ENCODE measurements around the gene CHEK1. TPM values are rescaled to one million over a fixed set of nuclear protein-coding genes. Genes with fewer than 3 reads are reported as not detected.

The CHEK1 gene
- total RNA-seq, 1 donor from 2014 or later = 9.4 TPM

- Histone ChIP-seq H3K27me3 (ENCODE audit: control insufficient read depth in 3 of 3, insufficient read depth in 3 of 3, low read length in 3 of 3) (no peaks in the 10 kb centered on the region), H3K4me3 (ENCODE audit: low read length in 3 of 3) (peak within 1 kb of the TSS; percentile 98 to 99 (median 99)), H3K9ac (ENCODE audit: low read depth in 1 of 3, low read length in 3 of 3) (peak within 1 kb of the TSS; percentile 98 to 100 (median 99)), H3K36me3 (ENCODE audit: control insufficient read depth in 3 of 3, insufficient read depth in 3 of 3, low read length in 3 of 3) (peaks cover 3 to 8% (median 3%) of the 10 kb centered on the region in 3 donors), H3K4me1 (ENCODE audit: control insufficient read depth in 3 of 3, insufficient read depth in 3 of 3, low read length in 3 of 3) (peaks cover 13 to 30% (median 20%) of the 10 kb centered on the region in 3 donors), H3K27ac (ENCODE audit: low read depth, low read length) (peak within 1 kb of the TSS; percentile 100), H3K9me3 (ENCODE audit: control insufficient read depth in 3 of 3, low read length in 3 of 3) (no peaks in the 10 kb centered on the region)
These were observed 32.5 kb upstream of the CHEK1 start, which contains the start of gene STT3A for GRCh38 chr11:125592305-125593113. TSS of gene STT3A (plus strand) at chr11:125592852. CDS start at chr11:125595916, 3,064 bp downstream.

- Histone ChIP-seq H3K27ac (ENCODE audit: low read depth, low read length) (peak overlapping the region; percentile 80), H3K4me1 (ENCODE audit: control insufficient read depth in 3 of 3, insufficient read depth in 3 of 3, low read length in 3 of 3) (peaks cover 13 to 30% (median 20%) of the 10 kb centered on the region in 3 donors), H3K9ac (ENCODE audit: low read depth in 1 of 3, low read length in 3 of 3) (peak overlapping the region; percentile 90 to 93 (median 92)), H3K4me3 (ENCODE audit: low read length in 3 of 3) (peak overlapping the region; percentile 98 to 99 (median 98)), H3K9me3 (ENCODE audit: control insufficient read depth in 3 of 3, low read length in 3 of 3) (no peaks in the 10 kb centered on the region), H3K36me3 (ENCODE audit: control insufficient read depth in 3 of 3, insufficient read depth in 3 of 3, low read length in 3 of 3) (peaks cover 3 to 8% (median 5%) of the 10 kb centered on the region in 3 donors), H3K27me3 (ENCODE audit: control insufficient read depth in 3 of 3, insufficient read depth in 3 of 3, low read length in 3 of 3) (no peaks in the 10 kb centered on the region)
These were observed 31.7 kb upstream of the CHEK1 start for GRCh38 chr11:125593114-125593820.

GRCh38 chr11:125594958-125595357 is 30.0 kb upstream of the CHEK1 start:
- no peak overlapping the region for H3K4me3 ChIP-seq (ENCODE audit: low read length in 3 of 3)
- H3K27me3 ChIP-seq (ENCODE audit: control insufficient read depth in 3 of 3, insufficient read depth in 3 of 3, low read length in 3 of 3) = no peaks in the 10 kb centered on the region
- peaks cover 13 to 30% (median 20%) of the 10 kb centered on the region in 3 donors for H3K4me1 ChIP-seq (ENCODE audit: control insufficient read depth in 3 of 3, insufficient read depth in 3 of 3, low read length in 3 of 3)
- H3K9me3 ChIP-seq (ENCODE audit: control insufficient read depth in 3 of 3, low read length in 3 of 3) = no peaks in the 10 kb centered on the region
- peaks cover 5 to 15% (median 15%) of the 10 kb centered on the region in 3 donors for H3K36me3 ChIP-seq (ENCODE audit: control insufficient read depth in 3 of 3, insufficient read depth in 3 of 3, low read length in 3 of 3)
- H3K27ac ChIP-seq (ENCODE audit: low read depth, low read length) = no peak overlapping the region
- no peak overlapping the region for H3K9ac ChIP-seq (ENCODE audit: low read depth in 1 of 3, low read length in 3 of 3)

GRCh38 chr11:125600663-125601062 is 24.3 kb upstream of the CHEK1 start:
- Histone ChIP-seq H3K4me3 (ENCODE audit: low read length in 3 of 3) (no peak overlapping the region), H3K36me3 (ENCODE audit: control insufficient read depth in 3 of 3, insufficient read depth in 3 of 3, low read length in 3 of 3) (peaks cover 35 to 60% (median 52%) of the 10 kb centered on the region in 3 donors), H3K27me3 (ENCODE audit: control insufficient read depth in 3 of 3, insufficient read depth in 3 of 3, low read length in 3 of 3) (no peaks in the 10 kb centered on the region), H3K9ac (ENCODE audit: low read depth in 1 of 3, low read length in 3 of 3) (no peak overlapping the region), H3K9me3 (ENCODE audit: control insufficient read depth in 3 of 3, low read length in 3 of 3) (no peaks in the 10 kb centered on the region), H3K4me1 (ENCODE audit: control insufficient read depth in 3 of 3, insufficient read depth in 3 of 3, low read length in 3 of 3) (peaks cover 3 to 10% (median 6%) of the 10 kb centered on the region in 3 donors), H3K27ac (ENCODE audit: low read depth, low read length) (no peak overlapping the region)

GRCh38 chr11:125603207-125603606 is 21.8 kb upstream of the CHEK1 start:
- Histone ChIP-seq H3K9ac (ENCODE audit: low read depth in 1 of 3, low read length in 3 of 3) (no peak overlapping the region), H3K9me3 (ENCODE audit: control insufficient read depth in 3 of 3, low read length in 3 of 3) (no peaks in the 10 kb centered on the region), H3K36me3 (ENCODE audit: control insufficient read depth in 3 of 3, insufficient read depth in 3 of 3, low read length in 3 of 3) (peaks cover 50 to 76% (median 72%) of the 10 kb centered on the region in 3 donors), H3K27me3 (ENCODE audit: control insufficient read depth in 3 of 3, insufficient read depth in 3 of 3, low read length in 3 of 3) (no peaks in the 10 kb centered on the region), H3K27ac (ENCODE audit: low read depth, low read length) (peak overlapping the region; percentile 3), H3K4me3 (ENCODE audit: low read length in 3 of 3) (no peak overlapping the region), H3K4me1 (ENCODE audit: control insufficient read depth in 3 of 3, insufficient read depth in 3 of 3, low read length in 3 of 3) (peaks cover 3 to 10% (median 6%) of the 10 kb centered on the region in 3 donors)

- Histone ChIP-seq H3K9ac (ENCODE audit: low read depth in 1 of 3, low read length in 3 of 3) (no peak overlapping the region), H3K27me3 (ENCODE audit: control insufficient read depth in 3 of 3, insufficient read depth in 3 of 3, low read length in 3 of 3) (no peaks in the 10 kb centered on the region), H3K4me3 (ENCODE audit: low read length in 3 of 3) (no peak overlapping the region), H3K4me1 (ENCODE audit: control insufficient read depth in 3 of 3, insufficient read depth in 3 of 3, low read length in 3 of 3) (peaks cover 3 to 10% (median 6%) of the 10 kb centered on the region in 3 donors), H3K36me3 (ENCODE audit: control insufficient read depth in 3 of 3, insufficient read depth in 3 of 3, low read length in 3 of 3) (peaks cover 57 to 82% (median 80%) of the 10 kb centered on the region in 3 donors), H3K9me3 (ENCODE audit: control insufficient read depth in 3 of 3, low read length in 3 of 3) (no peaks in the 10 kb centered on the region), H3K27ac (ENCODE audit: low read depth, low read length) (no peak overlapping the region)
These were observed 19.5 kb upstream of the CHEK1 start for GRCh38 chr11:125605417-125605816.

GRCh38 chr11:125609545-125609944 is 15.4 kb upstream of the CHEK1 start:
- Histone ChIP-seq H3K27ac (ENCODE audit: low read depth, low read length) (no peak overlapping the region), H3K36me3 (ENCODE audit: control insufficient read depth in 3 of 3, insufficient read depth in 3 of 3, low read length in 3 of 3) (peaks cover 55 to 90% (median 73%) of the 10 kb centered on the region in 3 donors), H3K9me3 (ENCODE audit: control insufficient read depth in 3 of 3, low read length in 3 of 3) (no peaks in the 10 kb centered on the region), H3K4me1 (ENCODE audit: control insufficient read depth in 3 of 3, insufficient read depth in 3 of 3, low read length in 3 of 3) (no peaks in the 10 kb centered on the region), H3K27me3 (ENCODE audit: control insufficient read depth in 3 of 3, insufficient read depth in 3 of 3, low read length in 3 of 3) (no peaks in the 10 kb centered on the region), H3K9ac (ENCODE audit: low read depth in 1 of 3, low read length in 3 of 3) (no peak overlapping the region), H3K4me3 (ENCODE audit: low read length in 3 of 3) (no peak overlapping the region)

GRCh38 chr11:125618383-125618782 is 6.6 kb upstream of the CHEK1 start:
- Histone ChIP-seq H3K4me1 (ENCODE audit: control insufficient read depth in 3 of 3, insufficient read depth in 3 of 3, low read length in 3 of 3) (no peaks in the 10 kb centered on the region), H3K27me3 (ENCODE audit: control insufficient read depth in 3 of 3, insufficient read depth in 3 of 3, low read length in 3 of 3) (no peaks in the 10 kb centered on the region), H3K9me3 (ENCODE audit: control insufficient read depth in 3 of 3, low read length in 3 of 3) (no peaks in the 10 kb centered on the region), H3K4me3 (ENCODE audit: low read length in 3 of 3) (no peak overlapping the region), H3K9ac (ENCODE audit: low read depth in 1 of 3, low read length in 3 of 3) (no peak overlapping the region), H3K36me3 (ENCODE audit: control insufficient read depth in 3 of 3, insufficient read depth in 3 of 3, low read length in 3 of 3) (peaks cover 34 to 78% (median 76%) of the 10 kb centered on the region in 3 donors), H3K27ac (ENCODE audit: low read depth, low read length) (no peak overlapping the region)

GRCh38 chr11:125621995-125622394 is 3.0 kb upstream of the CHEK1 start:
- Histone ChIP-seq H3K9ac (ENCODE audit: low read depth in 1 of 3, low read length in 3 of 3) (no peak overlapping the region), H3K4me1 (ENCODE audit: control insufficient read depth in 3 of 3, insufficient read depth in 3 of 3, low read length in 3 of 3) (peaks cover 15 to 20% (median 17%) of the 10 kb centered on the region in 3 donors), H3K36me3 (ENCODE audit: control insufficient read depth in 3 of 3, insufficient read depth in 3 of 3, low read length in 3 of 3) (peaks cover 22 to 50% (median 47%) of the 10 kb centered on the region in 3 donors), H3K27me3 (ENCODE audit: control insufficient read depth in 3 of 3, insufficient read depth in 3 of 3, low read length in 3 of 3) (no peaks in the 10 kb centered on the region), H3K27ac (ENCODE audit: low read depth, low read length) (no peak overlapping the region), H3K9me3 (ENCODE audit: control insufficient read depth in 3 of 3, low read length in 3 of 3) (no peaks in the 10 kb centered on the region), H3K4me3 (ENCODE audit: low read length in 3 of 3) (no peak overlapping the region)
